ENCODE results near the gene INO80.
A peak's percentile ranks its signal among the peaks of the same experiment; 100 is the strongest.

INO80 gene

DNA sequence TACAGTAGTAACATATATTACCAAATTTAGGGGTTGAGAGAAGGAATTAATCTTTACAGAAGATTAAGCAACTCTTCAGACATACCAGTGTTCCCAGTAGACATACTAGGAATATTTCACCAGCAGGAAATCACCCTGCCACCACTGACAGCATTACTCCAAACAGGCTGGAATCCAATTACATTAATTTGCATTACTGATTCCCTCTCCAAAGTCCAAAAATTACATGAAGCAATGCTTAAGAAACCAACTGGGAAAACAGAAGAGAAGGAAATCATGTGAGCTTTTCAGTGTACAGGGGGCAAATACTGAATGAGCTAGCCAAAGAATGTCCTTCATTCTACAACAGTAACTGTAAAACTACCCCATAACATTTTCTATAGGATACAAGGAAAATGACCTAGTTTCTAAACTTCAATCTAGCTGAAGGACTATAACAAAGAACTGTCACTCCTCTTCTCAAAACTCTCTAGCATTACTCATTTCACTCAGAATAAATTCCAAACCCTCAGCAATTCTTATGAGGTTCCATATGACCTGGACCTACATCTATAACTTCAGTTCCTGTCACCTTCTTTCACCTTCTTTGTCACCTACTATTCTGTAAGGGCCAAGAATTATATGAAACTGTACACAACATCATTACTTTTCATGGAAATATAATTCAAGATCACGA lies 72.7 kb downstream of the INO80 start:
- peak; percentile 77 for DNase-seq (ENCODE audit: low read depth, low spot score)
- no peak overlapping the region for H3K4me3 ChIP-seq (ENCODE audit: low read depth, low read length)
- ChIA-PET POLR2A (interaction anchor here (1.0 to 1.4 kb wide), 2 partner anchors 86 to 89 kb away, joined by 4 to 5 read pairs; no protein-coding TSS in a partner anchor), CTCF (interaction anchor here (1.0 to 1.8 kb wide), 7 partner anchors 9 to 141 kb away, joined by 3 to 5 read pairs (median 4); no protein-coding TSS in a partner anchor)
- TF ChIP-seq, protein P1, sequence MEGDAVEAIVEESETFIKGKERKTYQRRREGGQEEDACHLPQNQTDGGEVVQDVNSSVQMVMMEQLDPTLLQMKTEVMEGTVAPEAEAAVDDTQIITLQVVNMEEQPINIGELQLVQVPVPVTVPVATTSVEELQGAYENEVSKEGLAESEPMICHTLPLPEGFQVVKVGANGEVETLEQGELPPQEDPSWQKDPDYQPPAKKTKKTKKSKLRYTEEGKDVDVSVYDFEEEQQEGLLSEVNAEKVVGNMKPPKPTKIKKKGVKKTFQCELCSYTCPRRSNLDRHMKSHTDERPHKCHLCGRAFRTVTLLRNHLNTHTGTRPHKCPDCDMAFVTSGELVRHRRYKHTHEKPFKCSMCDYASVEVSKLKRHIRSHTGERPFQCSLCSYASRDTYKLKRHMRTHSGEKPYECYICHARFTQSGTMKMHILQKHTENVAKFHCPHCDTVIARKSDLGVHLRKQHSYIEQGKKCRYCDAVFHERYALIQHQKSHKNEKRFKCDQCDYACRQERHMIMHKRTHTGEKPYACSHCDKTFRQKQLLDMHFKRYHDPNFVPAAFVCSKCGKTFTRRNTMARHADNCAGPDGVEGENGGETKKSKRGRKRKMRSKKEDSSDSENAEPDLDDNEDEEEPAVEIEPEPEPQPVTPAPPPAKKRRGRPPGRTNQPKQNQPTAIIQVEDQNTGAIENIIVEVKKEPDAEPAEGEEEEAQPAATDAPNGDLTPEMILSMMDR (IDR thresholded peaks at IDR 0.05; ENCODE audit: insufficient read depth, low read length, missing control alignments): no peak

DNA sequence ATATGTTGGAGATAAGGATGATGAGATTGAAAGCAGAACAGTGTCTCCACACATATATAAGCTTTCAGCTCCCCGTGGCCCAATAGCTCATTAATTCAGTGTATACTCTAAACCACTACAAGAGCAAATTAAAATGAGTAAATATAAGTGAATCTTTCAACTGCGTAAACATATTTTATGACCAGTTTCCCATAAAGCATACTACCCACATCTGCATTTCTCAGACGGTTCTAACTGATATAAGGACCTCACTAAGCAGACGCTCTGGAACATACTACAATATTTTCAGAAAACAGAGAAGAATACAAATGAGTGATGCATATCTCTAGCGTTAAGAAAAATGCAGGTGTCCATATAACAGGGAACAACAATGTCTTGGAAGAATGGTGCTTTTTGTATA lies 73.2 kb downstream of the INO80 start:
- ChIA-PET POLR2A (interaction anchor here (1.0 to 1.4 kb wide), 2 partner anchors 85 to 89 kb away, joined by 4 to 5 read pairs; no protein-coding TSS in a partner anchor), CTCF (interaction anchor here (1.0 to 1.8 kb wide), 6 partner anchors 17 to 141 kb away, joined by 3 to 5 read pairs (median 4); no protein-coding TSS in a partner anchor)
- DNase-seq (ENCODE audit: low read depth, low spot score): no peak
- TF ChIP-seq, protein P1 (IDR thresholded peaks at IDR 0.05; ENCODE audit: insufficient read depth, low read length, missing control alignments): no peak
- H3K4me3 ChIP-seq (ENCODE audit: low read depth, low read length): no peak overlapping the region

DNA sequence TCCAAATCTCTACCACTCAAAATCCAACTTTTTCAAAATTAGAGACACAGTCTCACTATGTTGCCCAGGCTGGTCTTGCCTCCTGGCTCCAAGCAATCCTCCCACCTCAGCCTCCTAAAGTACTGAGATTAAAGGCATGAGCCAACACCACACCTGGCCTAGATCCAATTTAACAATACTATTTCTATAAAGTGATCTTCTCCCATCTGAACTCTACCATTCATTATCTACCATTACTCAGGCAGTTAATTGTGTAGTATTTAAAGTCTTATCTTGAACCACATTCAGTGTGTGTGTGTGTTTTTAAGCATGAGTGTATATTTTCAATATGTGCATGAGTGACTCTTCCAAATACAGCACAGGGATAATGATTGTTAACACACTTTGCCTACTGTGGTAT lies 77.0 kb downstream of the INO80 start:
- POLR2A ChIA-PET: no interaction called here
- CTCF ChIA-PET: no interaction called here
- TF ChIP-seq, protein P1 (IDR thresholded peaks at IDR 0.05; ENCODE audit: insufficient read depth, low read length, missing control alignments): no peak
- no peak overlapping the region for H3K4me3 ChIP-seq (ENCODE audit: low read depth, low read length)
- no peak for DNase-seq (ENCODE audit: low read depth, low spot score)

DNA sequence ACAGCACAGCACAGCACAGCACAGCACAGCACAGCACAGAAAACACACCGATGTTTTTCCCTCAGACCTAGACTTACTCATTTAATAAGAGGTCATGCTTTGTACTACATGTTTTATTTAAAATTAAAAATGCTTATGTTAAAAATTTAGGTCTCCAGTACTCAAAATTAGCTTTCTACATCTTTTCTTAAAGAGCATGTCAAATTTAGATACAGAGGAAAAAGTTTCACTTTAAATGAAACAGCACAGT lies 84.1 kb downstream of the INO80 start:
- ChIA-PET POLR2A (no interaction called here), CTCF (interaction anchor here (1.0 to 3.2 kb wide), 3 partner anchors 10 to 152 kb away, joined by 4 to 13 read pairs (median 5); no protein-coding TSS in a partner anchor)
- H3K4me3 ChIP-seq (ENCODE audit: low read depth, low read length): no peak overlapping the region
- TF ChIP-seq, protein P1 (IDR thresholded peaks at IDR 0.05; ENCODE audit: insufficient read depth, low read length, missing control alignments): no peak
- no peak for DNase-seq (ENCODE audit: low read depth, low spot score)

DNA sequence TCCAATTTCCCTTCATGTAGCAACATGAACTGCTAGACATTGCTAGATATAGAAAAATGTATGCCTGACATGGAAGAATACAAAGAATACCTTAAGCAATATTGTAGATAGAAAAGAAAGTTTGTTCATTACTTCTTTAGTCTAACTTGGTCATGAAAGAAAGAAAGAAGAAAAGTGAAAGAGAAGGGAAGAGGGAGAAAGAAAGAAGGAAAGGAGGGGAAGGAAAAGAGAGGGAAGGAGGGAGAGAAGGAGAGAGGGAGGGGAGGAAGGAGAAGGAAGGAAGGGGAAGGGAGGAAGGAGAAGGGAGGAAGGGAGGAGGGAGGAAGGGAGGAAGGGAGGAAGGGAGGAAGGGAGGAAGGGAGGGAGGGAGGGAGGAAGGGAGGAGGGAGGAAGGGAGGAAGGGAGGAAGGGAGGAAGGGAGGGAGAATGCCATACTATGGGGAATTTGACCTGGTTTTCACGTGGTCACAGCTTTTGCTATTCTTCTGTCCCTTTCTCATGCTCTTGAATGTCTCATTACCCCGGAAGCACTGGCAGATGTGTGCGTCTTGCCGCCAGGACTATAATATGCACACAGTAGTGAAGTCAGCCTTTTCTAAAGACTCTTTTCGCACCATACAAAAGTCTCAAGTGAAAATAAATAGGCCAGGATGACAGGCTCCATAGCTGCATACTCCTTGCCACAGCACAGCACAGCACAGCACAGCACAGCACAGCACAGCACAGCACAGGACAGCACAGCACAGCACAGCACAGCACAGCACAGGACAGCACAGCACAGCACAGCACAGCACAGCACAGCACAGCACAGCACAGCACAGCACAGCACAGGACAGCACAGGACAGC lies 84.6 kb downstream of the INO80 start:
- no peak overlapping the region for H3K4me3 ChIP-seq (ENCODE audit: low read depth, low read length)
- TF ChIP-seq, protein P1 (IDR thresholded peaks at IDR 0.05; ENCODE audit: insufficient read depth, low read length, missing control alignments): no peak
- ChIA-PET CTCF (interaction anchor here (0.9 to 3.2 kb wide), 4 partner anchors 9 to 153 kb away, joined by 3 to 13 read pairs (median 4); no protein-coding TSS in a partner anchor), POLR2A (no interaction called here)
- DNase-seq (ENCODE audit: low read depth, low spot score): no peak

DNA sequence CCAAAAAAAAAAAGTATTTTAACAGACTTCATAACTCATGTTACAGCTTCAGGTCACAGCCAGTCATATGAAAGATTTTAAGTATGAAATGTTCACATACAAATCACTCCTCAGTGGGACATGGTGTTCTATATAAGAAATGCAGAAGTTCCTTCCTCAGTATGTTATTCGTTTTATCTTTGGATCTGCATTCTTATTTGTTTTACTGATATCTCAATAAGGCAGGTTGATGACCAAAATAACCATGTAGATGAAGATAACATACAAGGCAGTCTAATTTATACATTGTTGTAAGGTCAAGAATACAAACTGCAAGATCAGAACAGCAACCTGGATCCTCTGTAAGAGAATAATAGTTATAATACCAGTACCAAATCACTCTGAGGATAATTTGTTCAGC lies 87.2 kb downstream of the INO80 start:
- no peak for DNase-seq (ENCODE audit: low read depth, low spot score)
- TF ChIP-seq, protein P1 (IDR thresholded peaks at IDR 0.05; ENCODE audit: insufficient read depth, low read length, missing control alignments): no peak
- H3K4me3 ChIP-seq (ENCODE audit: low read depth, low read length): no peak overlapping the region
- CTCF ChIA-PET: interaction anchor here (1.0 to 1.9 kb wide), 5 partner anchors 10 to 126 kb away, joined by 3 to 9 read pairs (median 4); no protein-coding TSS in a partner anchor
- POLR2A ChIA-PET: no interaction called here

All from AG04449 (cell line).